HCT116 (cell line): ENCODE measurements around the gene PNO1.

Experiments
- CBX3 ChIP-seq: IDR thresholded peaks from 2 replicates; pipeline ENCODE4 v1.6.1; 2012; ENCODE audit warnings: low read depth
- EGR1 ChIP-seq: IDR thresholded peaks from 2 replicates; pipeline ENCODE4 v1.6.1; 2012; ENCODE audit warnings: low read depth
- EZH2 ChIP-seq: fragments of 200-600 bp; sonication (generic); IDR thresholded peaks from 2 replicates; pipeline ENCODE4 v1.6.1; 2017; ENCODE audit warnings: antibody characterized with exemption, mixed run types
- EZH2phosphoT487 ChIP-seq: fragments of 200-600 bp; IDR thresholded peaks from 2 replicates; pipeline ENCODE4 v1.6.1; 2018; ENCODE audit warnings: antibody characterized with exemption, borderline replicate concordance
- POLR2A ChIP-seq: IDR thresholded peaks from 2 replicates; pipeline ENCODE4 v1.7.0; 2011; ENCODE audit warnings: borderline replicate concordance; ENCODE audit not compliant: insufficient read depth, insufficient read length; ENCODE audit errors: extremely low read depth
- POLR2AphosphoS5 ChIP-seq: IDR thresholded peaks from 2 replicates; pipeline ENCODE4 v1.6.1; 2011; ENCODE audit warnings: mild to moderate bottlenecking, low read depth, low read length, moderate library complexity
- SP1 ChIP-seq: IDR thresholded peaks from 2 replicates; pipeline ENCODE4 v1.6.1; 2012; ENCODE audit warnings: low read depth
- YY1 ChIP-seq: IDR thresholded peaks from 2 replicates; pipeline ENCODE4 v1.6.1; 2011; ENCODE audit warnings: low read length, low read depth, moderate library complexity, mild to moderate bottlenecking; ENCODE audit not compliant: insufficient replicate concordance; ENCODE audit errors: extremely low read depth
- TF ChIP-seq, protein P1 (sequence below), 3 experiments: fragments of 200-600 bp in 1 of 3; sonication (generic) in 1 of 3; IDR thresholded peaks in 2 of 3; conservative IDR thresholded peaks in 1 of 3; 2 replicates each; pipeline ENCODE4 v1.5.1; 2012 to 2017; ENCODE audit warnings: low read depth in 2 of 3, low read length in 2 of 3, antibody characterized with exemption in 1 of 3, borderline replicate concordance in 1 of 3, control low read depth in 1 of 3, mild to moderate bottlenecking in 1 of 3, mixed read lengths in 1 of 3, mixed run types in 1 of 3, moderate library complexity in 1 of 3; ENCODE audit not compliant: insufficient read depth in 1 of 3
- TF ChIP-seq, protein P2 (sequence below): IDR thresholded peaks from 2 replicates; pipeline ENCODE4 v1.6.1; 2012
- TF ChIP-seq, protein P3 (sequence below): IDR thresholded peaks from 2 replicates; pipeline ENCODE4 v1.6.1; 2012; ENCODE audit warnings: low read depth
- TF ChIP-seq, protein P4 (sequence below): IDR thresholded peaks from 2 replicates; pipeline ENCODE4 v1.6.1; 2012

DNA sequence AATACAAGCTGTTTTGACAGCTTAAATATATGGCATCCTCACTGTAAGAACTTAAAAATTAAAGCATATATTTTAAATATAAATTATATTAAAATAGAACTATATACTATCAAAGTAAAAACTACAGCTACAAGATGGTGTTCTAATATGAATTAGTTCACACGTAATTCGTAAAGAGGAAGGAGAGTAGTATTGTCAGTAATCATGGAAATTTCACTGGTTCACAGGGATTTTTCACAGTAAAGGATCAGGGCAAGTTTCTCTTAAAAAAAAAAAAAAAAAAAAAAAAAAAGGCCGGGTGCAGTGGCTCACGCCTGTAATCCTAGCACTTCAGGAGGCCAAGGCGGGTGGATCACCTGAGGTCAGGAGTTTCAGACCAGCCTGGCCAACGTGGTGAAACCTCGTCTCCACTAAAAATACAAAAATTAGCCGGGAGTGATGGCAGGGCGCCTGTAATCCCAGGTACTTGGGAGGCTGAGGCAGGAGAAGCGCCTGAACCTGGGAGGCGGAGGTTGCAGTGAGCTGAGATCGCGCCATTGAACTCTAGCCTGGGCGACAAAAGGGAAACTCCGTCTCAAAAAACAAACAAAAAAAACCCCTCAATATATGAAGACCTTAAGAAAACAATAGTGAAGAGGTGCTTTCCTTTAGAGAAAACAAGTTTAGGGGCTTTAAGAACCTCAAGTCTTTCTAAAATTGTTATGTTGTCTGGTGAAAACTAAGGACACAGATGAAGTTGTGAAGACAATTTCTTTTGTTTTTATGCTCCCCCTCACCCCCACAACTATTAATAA is 32.5 kb downstream of the PNO1 start:
- TF ChIP-seq, protein P1, sequence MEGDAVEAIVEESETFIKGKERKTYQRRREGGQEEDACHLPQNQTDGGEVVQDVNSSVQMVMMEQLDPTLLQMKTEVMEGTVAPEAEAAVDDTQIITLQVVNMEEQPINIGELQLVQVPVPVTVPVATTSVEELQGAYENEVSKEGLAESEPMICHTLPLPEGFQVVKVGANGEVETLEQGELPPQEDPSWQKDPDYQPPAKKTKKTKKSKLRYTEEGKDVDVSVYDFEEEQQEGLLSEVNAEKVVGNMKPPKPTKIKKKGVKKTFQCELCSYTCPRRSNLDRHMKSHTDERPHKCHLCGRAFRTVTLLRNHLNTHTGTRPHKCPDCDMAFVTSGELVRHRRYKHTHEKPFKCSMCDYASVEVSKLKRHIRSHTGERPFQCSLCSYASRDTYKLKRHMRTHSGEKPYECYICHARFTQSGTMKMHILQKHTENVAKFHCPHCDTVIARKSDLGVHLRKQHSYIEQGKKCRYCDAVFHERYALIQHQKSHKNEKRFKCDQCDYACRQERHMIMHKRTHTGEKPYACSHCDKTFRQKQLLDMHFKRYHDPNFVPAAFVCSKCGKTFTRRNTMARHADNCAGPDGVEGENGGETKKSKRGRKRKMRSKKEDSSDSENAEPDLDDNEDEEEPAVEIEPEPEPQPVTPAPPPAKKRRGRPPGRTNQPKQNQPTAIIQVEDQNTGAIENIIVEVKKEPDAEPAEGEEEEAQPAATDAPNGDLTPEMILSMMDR (IDR thresholded peaks at IDR 0.05 in 2 of 3, conservative IDR thresholded peaks at IDR 0.05 in 1 of 3; ENCODE audit: borderline replicate concordance in 1 of 3, insufficient read depth in 1 of 3, low read depth in 2 of 3, low read length in 2 of 3) = no peak
- TF ChIP-seq YY1 = no peak
- TF ChIP-seq POLR2AphosphoS5 = no peak
- TF ChIP-seq CBX3 = no peak
- no peak for TF ChIP-seq POLR2A
- TF ChIP-seq, protein P2, sequence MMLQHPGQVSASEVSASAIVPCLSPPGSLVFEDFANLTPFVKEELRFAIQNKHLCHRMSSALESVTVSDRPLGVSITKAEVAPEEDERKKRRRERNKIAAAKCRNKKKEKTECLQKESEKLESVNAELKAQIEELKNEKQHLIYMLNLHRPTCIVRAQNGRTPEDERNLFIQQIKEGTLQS = no peak
- TF ChIP-seq, protein P3, sequence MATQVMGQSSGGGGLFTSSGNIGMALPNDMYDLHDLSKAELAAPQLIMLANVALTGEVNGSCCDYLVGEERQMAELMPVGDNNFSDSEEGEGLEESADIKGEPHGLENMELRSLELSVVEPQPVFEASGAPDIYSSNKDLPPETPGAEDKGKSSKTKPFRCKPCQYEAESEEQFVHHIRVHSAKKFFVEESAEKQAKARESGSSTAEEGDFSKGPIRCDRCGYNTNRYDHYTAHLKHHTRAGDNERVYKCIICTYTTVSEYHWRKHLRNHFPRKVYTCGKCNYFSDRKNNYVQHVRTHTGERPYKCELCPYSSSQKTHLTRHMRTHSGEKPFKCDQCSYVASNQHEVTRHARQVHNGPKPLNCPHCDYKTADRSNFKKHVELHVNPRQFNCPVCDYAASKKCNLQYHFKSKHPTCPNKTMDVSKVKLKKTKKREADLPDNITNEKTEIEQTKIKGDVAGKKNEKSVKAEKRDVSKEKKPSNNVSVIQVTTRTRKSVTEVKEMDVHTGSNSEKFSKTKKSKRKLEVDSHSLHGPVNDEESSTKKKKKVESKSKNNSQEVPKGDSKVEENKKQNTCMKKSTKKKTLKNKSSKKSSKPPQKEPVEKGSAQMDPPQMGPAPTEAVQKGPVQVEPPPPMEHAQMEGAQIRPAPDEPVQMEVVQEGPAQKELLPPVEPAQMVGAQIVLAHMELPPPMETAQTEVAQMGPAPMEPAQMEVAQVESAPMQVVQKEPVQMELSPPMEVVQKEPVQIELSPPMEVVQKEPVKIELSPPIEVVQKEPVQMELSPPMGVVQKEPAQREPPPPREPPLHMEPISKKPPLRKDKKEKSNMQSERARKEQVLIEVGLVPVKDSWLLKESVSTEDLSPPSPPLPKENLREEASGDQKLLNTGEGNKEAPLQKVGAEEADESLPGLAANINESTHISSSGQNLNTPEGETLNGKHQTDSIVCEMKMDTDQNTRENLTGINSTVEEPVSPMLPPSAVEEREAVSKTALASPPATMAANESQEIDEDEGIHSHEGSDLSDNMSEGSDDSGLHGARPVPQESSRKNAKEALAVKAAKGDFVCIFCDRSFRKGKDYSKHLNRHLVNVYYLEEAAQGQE = no peak
- no peak for TF ChIP-seq EZH2
- TF ChIP-seq EZH2phosphoT487 = no peak
- TF ChIP-seq EGR1 = no peak
- no peak for TF ChIP-seq SP1
- TF ChIP-seq, protein P4, sequence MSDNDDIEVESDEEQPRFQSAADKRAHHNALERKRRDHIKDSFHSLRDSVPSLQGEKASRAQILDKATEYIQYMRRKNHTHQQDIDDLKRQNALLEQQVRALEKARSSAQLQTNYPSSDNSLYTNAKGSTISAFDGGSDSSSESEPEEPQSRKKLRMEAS = no peak
